Stimulated activated CD4-positive, alpha-beta T cell treated with anti-CD3 and anti-CD28 coated beads, Interleukin-15, amount 100 ng/mL, for 1 hour (primary cell): ENCODE results near the gene ZCCHC7.
"Not testable (repeated sequence)": the region's sequence is repeated elsewhere in the genome, so short reads cannot be mapped to it uniquely, and the experiment has no call there.

ENCODE experiments used
- DNase-seq, 2 donors: peaks; one replicate each; pipeline ENCODE4 v3.0.0-alpha.2; 2020; ENCODE audit warnings: low read depth in 1 of 2, low spot score in 1 of 2

ZCCHC7 gene

DNA sequence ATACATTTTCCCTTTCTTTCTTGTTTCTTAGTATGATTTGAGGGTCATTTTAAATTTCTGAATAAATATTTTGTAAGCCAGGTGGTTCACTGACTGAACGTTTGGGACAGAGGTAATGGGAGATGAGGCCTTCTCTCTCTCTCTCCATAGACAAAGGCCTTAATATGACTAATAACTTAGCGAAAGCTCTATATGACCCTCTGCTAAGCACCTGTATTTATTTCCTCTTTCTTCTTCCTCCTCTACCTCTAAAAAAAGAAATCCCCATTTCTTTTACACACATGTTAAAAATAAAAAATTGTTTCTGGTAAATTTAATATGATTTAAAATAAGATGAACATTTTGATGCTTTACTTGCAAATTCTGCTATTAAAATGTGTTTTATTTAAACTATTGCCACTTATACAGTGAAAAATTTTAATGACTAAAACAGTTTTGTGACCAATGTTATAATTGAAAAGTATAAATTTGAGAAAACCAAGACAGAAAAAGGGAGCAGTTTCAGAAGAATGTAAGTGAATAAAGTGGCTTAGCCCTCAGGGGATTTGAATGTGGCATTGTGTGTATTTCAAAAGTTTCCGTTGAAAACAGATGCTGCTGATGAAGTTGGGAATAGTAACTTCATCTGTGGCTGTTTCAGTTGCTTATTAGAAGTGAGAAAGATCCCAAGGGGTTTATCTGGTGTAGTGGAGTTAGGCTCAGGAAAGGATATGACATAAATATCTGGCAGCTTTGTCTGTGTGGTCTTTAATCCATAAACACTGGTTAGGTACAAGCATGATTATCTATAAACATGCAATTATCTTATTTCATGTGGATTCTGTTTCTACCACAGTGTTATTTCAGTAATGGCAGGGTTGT is 173.5 kb downstream of the ZCCHC7 start:
- DNase-seq, result no peak

DNA sequence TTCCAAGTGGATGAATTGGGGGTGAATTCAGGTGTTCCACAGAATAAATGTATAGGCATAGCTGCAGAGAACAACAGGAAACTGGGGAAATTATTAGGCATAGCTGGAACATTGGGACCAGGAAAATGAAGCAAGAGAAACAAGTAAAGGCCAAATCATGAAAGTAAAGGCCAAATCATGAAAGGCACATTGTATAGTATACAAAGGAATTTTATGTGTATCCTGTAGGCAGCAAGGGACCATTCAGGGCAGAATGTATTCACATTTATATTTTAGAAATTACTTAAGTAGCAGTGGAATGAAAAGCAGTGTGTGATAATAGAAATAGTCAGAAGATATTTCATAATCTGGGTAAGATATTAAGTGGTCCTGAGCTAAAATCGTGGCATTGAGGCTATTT is 174.8 kb downstream of the ZCCHC7 start:
- DNase-seq, result no peak

DNA sequence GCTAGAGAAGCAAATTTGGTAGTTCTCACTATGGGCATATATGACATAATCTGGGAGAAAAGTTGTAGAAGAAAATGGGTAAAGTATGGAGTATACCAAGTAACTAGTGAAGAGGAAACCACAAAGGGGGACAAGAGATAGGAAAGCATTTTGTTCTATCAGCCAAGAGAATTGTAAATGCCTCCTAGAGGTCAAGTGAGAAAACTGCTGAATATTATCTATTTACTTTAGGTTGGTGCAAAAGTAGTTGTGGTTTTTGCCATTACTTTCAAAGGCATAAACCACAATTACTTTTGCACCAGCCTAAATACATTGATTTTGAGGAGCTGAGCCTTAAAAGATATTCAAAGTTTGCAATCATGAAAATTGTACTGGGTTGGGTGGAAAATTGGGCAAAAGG is 175.4 kb downstream of the ZCCHC7 start:
- DNase-seq, result no peak

DNA sequence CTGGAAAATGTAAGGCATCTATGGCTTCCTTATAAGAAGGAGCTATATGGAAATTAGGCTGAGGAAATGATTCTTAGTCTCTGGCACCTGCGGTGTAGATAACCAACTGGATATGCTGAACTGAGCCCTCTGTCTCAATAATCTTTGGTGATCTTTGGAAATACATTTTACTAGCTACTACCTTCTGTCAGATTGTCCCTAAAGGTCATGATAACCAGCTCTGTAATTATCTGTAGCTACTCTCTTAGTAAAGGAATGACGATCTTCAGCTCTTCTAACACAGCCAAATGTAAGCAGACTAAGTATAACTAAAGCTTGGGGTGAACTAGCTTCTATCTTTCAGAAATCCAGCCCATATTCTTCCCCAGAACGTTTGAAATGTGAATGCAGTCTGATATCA is 177.2 kb downstream of the ZCCHC7 start:
- DNase-seq, result no peak

DNA sequence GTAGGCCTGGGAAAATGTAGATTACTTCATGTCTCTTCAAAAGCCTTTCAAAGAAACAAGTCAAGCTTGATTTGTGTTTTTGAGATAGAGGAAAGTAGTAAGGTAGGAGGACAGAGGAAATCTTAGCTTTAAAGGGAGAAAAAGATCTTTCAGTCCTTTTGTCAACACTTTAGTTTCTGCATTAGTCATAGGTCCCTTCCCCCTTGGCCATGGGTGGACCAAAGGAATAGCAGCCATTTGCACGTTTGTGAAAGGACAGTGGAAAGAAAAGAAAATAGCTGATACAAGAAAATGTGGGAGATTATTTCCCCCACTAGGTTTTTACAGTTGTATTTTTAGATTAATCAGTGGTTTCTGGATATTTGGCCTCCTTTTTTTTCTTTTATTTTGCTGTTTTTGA is 180.2 kb downstream of the ZCCHC7 start:
- no peak for DNase-seq

DNA sequence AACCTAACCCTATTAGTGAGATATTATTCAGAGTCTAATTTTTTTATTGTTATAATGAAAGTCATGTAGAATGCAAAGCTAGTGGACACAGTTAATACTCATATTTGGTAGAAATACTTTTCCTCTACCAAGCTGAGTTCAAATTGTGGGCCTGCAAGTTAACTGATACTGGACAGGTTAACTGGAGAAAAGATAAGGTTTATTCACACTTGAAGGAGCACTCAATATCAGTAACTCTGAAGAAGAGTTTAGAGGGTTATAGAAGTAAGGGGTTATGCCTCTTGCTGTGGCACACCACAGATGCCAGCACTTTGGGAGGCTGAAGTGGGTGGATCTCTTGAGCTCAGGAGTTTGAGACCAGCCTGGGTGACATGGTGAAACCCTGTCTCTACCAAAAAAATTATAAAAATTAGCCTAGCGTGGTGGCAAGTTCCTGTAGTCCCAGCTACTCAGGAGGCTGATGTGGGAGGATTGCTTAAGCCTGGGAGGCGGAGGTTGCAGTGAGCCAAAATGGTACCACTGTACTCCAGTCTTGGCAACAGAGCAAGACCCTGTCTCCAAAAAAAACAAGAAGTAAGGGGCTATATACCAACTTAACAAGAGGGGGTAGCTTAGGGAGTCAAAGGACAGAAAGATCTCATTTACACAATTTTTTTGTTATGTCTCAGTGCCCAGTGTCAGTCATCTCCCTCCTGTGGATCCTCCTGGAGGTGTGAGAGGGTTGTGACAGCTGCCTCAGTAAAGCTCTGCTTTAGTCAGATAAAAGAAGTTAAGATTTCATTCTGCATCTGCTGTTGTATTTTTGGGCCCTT is 180.9 kb downstream of the ZCCHC7 start:
- DNase-seq, result no peak

DNA sequence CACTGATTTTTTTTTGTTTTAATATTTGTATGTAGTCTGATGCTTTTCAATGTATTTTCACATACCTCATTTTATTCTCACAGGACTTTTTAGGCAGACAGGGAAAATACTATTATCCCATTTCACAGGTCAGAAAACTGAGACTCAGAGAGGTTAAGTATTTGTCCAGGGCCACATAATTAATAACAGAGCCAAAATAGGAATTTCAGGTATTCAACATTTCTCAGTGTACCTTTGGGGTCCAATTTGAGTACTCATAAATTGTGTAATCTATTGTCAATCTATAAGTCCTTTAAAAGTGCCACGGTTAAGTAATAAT is 181.4 kb downstream of the ZCCHC7 start:
- DNase-seq, result no peak

DNA sequence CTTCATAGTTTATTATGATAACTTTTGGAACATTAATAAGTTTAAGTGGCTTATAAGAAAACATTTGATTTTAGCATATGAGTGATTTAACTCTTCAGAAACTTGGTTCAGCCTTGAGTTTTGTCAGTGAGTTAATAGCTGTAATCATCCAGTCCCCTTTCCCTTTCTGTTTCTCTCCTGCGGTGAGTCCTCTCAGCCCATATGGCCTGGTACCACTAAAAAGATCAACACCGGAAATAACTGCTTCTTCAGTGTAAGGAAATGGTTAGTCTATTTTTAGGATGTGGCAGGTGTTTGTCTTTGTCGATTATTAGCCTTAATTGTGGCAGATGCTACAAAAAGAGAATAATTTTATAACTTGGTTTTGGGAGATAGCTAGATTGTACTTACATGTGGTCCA is 181.9 kb downstream of the ZCCHC7 start:
- DNase-seq, result no peak

DNA sequence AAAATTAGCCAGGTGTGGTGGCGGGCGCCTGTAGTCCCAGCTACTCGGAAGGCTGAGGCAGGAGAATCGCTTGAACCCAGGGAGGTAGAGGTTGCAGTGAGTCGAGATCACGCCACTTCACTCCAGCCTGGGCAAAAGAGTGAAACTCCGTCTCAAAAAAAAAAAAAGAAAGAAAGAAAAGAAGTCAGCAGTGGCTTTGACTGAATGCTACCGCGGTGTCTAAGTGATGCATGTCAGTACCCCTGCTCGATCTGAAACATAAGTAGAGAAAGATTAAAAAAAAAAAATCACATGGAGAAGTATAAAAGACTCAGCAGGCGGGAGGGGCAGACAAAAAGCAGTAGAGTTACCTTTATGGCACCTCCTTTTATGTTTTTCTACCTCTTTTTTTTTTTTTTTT is 182.9 kb downstream of the ZCCHC7 start:
- not testable (repeated sequence) for DNase-seq

DNA sequence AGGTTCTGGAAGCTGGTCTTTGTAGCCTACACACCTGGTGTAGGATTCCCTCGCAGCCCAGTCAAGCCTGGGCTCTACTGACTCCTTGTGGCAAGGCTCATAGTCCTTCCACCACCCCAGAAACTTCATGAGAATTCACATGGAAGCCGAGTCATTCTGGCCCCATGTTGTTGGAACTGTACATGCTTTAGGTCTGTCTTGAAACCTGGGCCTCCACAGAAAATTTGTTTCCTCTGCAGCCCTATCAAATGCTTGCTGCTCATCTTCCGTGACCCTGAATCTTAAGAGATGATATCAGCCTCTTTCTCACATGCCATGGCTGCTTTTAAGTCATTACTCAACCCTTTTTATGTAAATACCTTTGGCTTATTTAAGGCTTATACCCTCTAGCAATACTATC is 188.8 kb downstream of the ZCCHC7 start:
- DNase-seq, result no peak

DNA sequence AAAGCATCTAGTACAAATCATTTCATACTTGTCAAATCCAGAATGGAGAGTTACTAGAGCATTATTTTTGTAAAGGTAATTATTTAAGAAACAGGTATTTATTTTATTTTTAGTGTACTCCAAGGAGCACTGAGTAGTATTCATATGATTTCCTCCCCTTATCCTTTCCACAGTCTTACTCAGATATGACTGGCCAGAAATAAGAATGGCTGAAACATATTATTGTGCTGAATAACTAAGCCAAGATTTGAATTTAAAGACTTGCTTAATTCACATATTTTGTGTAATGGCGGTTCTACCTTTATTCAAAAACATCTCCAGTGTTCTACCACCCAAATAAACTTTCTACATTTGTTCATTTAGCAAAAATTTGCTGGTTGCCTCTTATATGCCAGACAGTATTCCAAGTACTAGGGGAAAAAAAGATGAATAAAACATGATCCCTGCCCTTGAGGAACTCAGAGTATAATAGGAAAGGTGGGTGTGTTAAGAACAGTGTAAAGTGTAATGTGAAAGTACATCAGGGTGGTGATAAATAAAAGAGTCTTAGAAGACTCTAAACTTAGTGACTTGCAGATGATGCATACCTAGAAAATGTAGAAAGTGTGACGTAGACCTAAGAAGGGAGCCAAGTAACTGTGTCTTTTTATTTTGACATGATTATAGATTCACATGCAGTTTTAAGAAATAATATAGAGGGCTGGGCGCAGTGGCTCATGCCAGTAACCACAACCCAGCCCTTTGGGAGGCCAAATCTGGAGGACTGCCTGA is 191.7 kb downstream of the ZCCHC7 start:
- no peak for DNase-seq

DNA sequence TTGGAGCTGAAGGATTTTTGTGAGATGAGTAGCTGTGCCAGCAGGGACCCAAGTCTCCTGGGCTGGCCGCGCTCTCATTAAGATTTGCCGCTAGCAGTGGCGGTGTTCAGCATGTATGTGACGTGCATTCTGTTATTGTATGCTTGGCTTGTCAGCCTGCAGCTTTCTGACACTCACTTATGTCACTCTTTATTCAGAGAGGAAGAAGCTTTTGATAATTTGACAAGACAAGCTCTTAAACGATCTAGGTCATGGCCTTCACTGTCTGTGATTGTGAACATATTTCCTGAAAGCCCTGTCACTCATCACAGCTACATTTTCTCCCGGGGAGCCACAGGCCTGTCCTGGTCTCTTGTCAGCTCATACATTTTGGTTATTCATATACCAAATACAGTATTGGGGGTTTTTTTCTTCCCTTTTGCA is 203.9 kb downstream of the ZCCHC7 start:
- no peak for DNase-seq

DNA sequence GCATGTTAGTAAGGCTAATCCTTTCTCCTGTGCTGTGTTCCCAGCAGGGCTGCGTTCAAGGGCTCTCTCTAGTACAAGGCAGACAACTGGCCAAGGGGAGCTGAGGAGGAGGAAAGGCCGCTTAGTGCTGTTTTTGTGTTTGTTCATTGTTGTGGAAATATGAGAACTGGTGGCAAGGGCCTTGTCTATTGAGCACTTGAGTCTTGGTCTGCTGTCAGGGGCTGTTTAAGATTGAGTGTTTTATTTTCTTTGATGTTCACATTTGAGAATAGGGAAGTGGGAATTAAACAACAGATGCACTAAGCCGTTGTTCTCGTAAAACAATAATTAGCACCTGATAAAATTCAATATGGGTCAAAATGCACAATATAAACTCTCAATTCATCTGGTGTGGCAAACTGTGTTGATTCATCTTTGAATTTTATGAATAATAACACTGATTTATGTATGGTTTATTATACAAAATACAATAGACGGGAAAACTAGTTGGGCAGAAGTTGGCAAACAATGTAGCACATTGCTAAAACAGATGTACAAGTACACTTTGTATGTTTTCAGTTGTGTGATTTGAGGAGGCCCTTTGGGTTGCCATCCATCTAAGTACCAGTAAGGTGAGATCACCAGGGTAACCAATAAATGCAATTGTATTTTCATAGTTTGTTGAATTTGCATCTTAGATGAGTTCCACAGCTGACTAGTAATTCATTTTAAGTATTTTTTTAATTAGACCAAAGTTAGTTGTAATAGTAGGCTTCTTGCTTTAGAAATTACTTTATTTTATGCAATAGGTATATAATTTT is 204.5 kb downstream of the ZCCHC7 start:
- no peak for DNase-seq

DNA sequence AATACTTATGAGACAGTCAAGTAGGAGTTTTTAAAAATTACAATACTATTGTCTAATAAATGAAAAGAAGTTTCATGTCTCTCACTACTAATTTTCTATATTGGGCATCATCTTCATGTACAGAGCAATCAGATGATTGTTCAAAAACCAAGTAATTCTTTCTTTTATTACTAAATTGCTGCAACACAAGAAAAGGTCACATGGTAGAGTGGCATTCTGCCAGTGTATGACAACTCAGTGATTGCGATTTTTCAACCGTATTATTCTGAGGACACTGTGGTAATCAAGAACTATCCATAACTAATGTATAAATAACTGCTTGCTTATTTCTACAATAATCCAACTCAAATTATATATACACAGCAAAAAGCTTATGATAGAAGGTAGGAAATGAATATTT is 205.4 kb downstream of the ZCCHC7 start:
- DNase-seq, result no peak

DNA sequence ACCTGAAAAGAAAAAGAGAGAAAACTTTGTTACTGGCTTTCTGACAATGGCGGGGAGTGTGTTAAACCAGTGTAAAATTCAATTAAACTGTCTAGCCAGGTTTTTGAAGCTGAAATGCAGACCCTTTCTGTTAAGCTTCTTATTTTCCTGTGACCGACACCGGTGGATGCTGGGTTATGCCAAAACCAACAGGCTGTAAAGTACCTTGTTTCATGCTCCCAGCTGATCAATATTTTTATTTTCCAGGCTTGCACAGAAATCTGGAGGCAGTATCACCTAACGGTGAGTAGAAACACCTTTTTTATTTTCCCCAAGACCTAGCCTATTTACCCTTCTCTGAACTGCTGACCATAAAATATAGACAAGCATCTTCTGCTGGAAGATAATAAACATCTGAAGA is 207.2 kb downstream of the ZCCHC7 start:
- DNase-seq, result no peak

DNA sequence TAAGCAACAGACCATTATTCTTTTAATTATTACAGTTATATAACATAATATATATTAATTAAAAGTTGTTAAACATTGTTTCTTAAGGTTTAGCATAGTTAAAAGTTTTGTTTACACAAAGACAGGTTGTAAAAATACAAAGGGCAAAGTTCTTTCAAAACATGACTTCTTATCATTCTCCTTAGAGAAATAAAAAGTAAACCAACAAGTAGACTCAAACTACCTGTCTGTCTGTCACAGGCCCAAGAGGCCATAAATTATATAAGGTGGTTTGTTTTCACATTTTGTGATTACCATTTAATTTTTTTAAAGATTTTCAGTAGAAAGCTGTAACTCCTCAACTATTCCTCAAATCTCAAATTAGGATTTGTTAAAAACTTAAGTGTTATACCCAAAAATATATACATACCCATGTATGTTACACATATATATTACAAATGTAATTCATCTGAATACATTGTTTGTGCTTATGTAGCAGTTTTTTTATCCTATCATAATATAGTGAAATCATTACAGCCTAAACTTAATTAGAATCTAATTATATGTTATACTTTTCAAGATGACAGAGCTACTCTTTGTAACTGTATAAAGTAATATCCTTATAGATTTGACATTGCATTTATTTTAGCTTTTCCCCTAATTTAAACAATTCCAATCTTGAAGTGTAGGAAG is 208.3 kb downstream of the ZCCHC7 start:
- DNase-seq, result no peak

DNA sequence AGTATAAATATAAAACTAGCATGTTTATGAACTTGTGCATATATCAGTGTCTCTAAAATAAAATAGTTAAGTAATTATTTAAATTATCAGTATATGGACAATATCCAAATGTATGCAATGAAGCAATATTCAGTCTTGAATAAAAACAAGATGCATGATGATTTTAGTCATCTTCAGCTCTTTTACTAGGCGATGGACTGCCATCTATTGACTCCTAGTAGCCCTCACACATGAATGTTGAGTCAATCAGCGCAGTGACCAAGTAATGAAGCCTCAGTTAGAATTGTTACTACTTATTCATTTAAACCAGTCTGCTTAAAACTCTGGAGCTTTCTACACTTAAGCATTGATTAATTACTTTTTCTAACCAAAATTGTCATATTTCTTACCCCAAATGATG is 209.2 kb downstream of the ZCCHC7 start:
- DNase-seq, result no peak

DNA sequence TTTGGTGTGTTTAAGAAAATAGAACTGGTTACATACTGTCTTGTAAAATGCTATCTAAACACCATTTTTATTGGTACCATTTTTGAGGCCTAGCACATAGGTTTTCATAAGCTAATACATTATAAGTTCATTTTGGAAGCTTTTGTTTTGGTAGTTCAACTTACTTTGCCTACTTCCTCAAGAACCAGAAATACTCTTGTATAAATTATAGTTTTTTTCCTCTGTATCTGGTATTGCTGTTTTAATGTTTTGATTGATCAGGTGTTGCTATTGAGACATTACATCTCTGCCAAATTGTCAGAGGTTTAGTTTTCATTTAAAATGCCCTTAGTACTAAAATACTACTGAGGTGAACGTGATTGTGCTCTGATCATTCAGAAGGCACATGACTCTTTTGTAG is 211.5 kb downstream of the ZCCHC7 start:
- DNase-seq, result no peak

DNA sequence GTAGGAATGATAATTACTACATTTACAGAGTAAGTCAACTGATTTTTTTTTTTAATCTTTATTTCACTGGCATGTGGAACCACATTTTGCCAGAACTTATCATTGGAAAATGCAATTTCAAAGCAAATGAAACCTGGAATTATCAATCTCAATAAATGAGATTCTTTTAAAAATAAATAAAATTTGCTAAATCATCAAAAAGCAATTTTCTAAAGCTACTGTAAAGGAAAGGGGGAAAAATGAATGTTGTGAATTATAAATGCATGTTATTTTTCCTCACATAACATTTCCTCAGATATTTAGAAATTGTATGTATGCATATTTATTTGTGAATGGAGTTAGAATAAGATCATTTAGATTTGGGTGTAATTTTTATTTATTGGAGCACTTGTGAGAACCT is 212.2 kb downstream of the ZCCHC7 start:
- no peak for DNase-seq

DNA sequence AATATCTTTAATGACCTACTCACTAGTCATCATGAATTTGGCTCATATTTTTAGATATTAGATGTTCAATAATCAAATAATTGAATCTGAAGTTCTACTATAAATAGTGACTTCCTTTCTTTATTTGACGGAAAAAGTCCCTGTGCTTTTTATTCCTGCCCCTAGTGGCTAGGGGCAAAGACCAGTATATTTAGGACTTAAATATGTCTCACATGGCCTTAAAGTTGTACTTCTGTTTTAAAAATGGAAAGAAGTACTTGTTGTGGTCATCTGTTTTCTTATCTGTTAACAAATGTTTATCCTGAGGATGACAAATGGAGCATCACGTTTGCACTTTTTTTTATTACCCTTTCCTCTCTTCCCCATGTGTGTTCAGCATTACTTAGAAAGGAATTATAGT is 212.9 kb downstream of the ZCCHC7 start:
- DNase-seq, result no peak

DNA sequence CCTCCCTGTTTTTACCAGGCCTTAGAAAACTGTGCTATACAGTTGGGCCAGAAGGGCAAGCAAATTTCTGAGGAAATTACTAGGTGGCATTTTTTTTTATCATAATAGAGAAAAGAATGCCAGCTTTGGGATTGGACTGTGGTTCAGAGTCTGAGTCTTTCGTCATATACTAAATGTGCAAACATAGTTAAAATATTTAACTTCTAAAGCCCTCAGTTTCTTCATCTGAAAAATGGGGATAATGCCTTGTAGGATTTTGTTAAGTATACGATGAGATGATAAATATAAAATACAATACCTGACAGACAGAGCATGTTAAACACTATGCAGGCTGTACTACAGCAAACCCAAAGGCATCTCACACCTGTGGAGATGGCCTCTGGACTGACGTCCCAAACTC is 214.9 kb downstream of the ZCCHC7 start:
- no peak for DNase-seq
